GM12864 (cell line): Measurements from ENCODE around the gene CCL2.

Source experiments
- DNase-seq: peaks from one replicate; pipeline ENCODE4 v3.0.0-alpha.2; 2011; ENCODE audit warnings: low read depth
- H3K4me3 ChIP-seq: 2 replicates; pipeline ENCODE4 v1.5.1; 2011; ENCODE audit warnings: mild to moderate bottlenecking, low read depth, low read length, control low read depth
- CTCF ChIP-seq: IDR thresholded peaks from 2 replicates; pipeline ENCODE4 v1.5.1; 2011; ENCODE audit warnings: low read depth, mild to moderate bottlenecking, moderate library complexity, low read length, control low read depth, inconsistent platforms; ENCODE audit errors: missing control alignments

CCL2 gene

GRCh38 chr17:34259146-34259545, 4.1 kb downstream of the CCL2 start:
- H3K4me3 ChIP-seq = no peak overlapping the region
- no peak for DNase-seq
- TF ChIP-seq CTCF = no peak

GRCh38 chr17:34260861-34261260, 5.8 kb downstream of the CCL2 start:
- TF ChIP-seq CTCF = no peak
- H3K4me3 ChIP-seq = no peak overlapping the region
- no peak for DNase-seq

- H3K4me3 ChIP-seq = no peak overlapping the region
- DNase-seq = no peak
- no peak for TF ChIP-seq CTCF
Observed at GRCh38 chr17:34261568-34262337, 6.7 kb downstream of the CCL2 start.

- TF ChIP-seq CTCF = no peak
- H3K4me3 ChIP-seq = no peak overlapping the region
Observed at GRCh38 chr17:34265711-34266110, 10.6 kb downstream of the CCL2 start.

GRCh38 chr17:34269969-34270368, 14.9 kb downstream of the CCL2 start, which contains the start of gene CCL7:
Gene CCL7 (plus strand): TSS chr17:34270221. CDS start chr17:34270291, 70 bp downstream.
- DNase-seq = no peak
- no peak for TF ChIP-seq CTCF
- no peak within 1 kb of the TSS for H3K4me3 ChIP-seq

More at GRCh38 chr17:34265711-34266110, 10.6 kb downstream of the CCL2 start:
- DNase-seq = no peak

GRCh38 chr17:34275881-34276280, 20.8 kb downstream of the CCL2 start:
- DNase-seq = no peak
- H3K4me3 ChIP-seq = no peak overlapping the region
- TF ChIP-seq CTCF = no peak

GRCh38 chr17:34276826-34277225, 21.7 kb downstream of the CCL2 start:
- H3K4me3 ChIP-seq = no peak overlapping the region
- TF ChIP-seq CTCF = no peak
- no peak for DNase-seq
